ENCODE data around the gene GRM3.
"Not testable (repeated sequence)": the region's sequence is repeated elsewhere in the genome, so short reads cannot be mapped to it uniquely, and the experiment has no call there.

Gene GRM3

DNA sequence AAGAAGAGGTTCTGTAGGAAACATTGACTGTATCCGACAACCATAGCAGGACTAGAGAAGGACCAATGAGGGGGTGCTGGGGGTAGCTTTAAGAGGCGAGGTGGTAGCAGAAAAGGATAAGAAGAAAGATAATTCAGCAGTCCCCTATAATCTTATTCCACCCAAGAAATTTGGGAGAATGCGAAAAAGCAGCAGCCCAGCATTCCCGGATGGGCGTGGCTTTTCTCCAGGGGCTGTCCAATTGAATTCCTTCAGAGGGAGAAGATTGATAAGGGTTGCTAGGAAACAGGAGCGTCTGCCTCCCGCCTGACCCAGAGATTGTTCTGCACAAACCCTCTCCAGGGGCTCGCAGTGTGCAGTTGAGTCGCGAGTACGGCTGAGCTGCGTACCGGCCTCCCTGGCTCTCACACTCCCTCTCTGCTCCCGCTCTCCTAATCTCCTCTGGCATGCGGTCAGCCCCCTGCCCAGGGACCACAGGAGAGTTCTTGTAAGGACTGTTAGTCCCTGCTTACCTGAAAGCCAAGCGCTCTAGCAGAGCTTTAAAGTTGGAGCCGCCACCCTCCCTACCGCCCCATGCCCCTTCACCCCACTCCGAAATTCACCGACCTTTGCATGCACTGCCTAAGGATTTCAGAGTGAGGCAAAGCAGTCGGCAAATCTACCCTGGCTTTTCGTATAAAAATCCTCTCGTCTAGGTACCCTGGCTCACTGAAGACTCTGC is at the start of gene GRM3:
TSS of gene GRM3 (plus strand) at position 349 of the 721 bp plus-strand sequence. CDS start 121,237 bp downstream, outside the sequence.
- DNase-seq, result no peak

- DNase-seq, result no peak
Measured at GRCh38 chr7:86598311-86598710, 45.4 kb upstream of the GRM3 start.

- DNase-seq, result no peak
Measured at GRCh38 chr7:86598721-86599120, 45.0 kb upstream of the GRM3 start.

DNA sequence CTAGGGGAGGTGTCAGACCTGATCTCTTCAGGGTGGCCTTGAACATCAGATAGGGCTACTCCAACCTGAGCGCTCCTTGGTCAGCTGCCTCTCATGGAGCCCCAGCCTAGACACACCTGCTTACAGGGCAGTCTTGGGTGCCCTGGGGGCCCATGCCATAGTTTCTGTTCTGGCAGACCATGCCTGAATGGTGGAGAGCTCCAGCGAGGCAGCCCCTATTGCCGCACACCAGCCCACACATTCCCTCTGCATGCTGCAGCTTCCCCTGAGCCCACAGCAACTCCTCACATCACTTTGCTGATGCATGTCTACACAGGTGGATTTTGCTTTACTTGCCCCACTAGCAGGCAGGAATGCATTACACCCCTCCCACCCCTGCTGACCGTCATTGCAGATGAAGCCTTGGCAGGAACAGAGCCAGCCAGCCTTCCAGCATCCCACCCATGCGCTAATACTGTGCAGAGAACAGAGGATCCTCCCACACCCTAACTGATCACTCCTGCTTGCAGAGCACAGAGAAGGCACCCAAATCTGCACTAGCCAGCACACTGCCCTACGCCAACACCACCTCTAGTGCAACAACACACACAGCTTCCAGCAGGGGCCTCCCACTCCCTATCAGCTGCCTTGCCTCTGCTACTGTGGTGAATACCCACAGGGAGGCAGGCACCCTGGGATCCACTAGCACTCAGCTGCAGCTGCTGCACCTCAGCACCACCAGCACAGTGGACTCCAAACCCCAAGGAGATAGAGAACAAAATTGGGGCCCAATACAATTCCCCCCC is 43.0 kb upstream of the GRM3 start:
- no peak for DNase-seq

DNA sequence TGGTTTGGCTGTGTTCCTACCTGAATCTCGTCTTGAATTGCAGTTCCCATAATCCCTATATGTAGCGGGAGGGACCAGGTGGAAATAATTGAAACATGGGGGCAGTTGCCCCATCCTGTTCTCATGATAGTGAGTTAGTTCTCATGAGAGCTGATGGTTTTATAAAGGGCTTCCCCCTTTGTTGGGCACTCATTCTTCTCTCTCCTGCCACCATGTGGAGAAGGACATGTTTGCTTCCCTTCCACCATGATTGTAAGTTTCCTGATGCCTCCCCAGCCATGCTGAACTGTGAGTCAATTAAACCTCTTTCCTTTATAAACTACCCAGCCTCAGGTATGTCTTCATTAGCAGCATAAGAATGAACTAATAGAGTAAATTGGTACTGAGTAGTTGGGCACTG is 28.0 kb upstream of the GRM3 start:
- not testable (repeated sequence) for DNase-seq

GRCh38 chr7:86644282-86645224 is 844 bp downstream of the GRM3 start:
- DNase-seq, result no peak

DNA sequence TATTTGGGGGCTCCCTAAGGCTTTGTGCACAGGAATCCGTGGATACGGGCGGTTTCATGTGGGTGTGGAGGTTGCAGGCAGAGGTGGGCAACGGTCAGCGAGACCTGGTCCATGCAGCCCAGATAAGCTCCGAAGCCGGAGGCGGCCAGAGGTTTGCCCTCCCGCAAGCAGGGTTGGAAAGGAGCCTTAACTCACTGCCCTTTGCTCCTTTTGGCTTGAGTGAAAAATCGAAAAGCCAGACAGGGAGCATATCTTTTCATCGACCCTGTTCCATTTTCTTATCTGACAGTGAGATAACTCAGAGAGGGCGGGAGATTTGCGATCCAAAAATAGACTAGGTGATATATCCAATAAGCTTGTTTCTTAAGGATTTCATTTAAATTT is 1.5 kb downstream of the GRM3 start:
- no peak for DNase-seq

GRCh38 chr7:86645676-86646276 is 2.1 kb downstream of the GRM3 start:
- DNase-seq, result no peak

DNA sequence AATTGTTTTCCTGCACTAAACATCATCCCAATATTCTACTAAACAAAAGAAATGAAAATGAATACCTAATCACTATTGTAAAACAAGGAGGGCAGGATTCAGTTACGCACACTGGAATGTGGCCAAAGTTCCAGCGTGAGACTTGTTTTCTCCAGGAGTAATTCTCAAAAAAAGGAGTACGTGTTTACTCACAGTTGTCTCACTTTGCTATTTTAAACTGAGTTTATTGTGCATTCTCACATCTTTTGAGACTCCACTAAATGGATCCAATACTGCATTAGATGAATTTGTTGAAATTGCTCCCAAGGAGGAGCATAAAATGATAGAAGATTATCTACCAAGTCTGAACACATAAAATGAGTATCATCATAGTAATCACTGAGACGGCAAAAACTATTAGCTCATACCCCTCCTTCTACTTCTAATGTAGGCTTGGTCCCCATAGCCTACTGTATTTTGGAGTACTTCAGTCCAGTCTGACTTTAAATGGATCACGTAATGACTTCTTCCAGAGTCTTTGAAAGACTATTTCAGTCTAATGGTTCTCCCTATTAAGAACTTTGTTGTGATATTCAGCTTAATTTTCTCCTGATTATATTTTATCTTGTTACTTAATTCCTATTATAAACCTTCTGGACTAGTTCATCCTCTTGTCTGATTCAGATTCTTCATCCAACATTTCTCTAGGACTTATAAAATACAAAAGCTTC is 3.8 kb downstream of the GRM3 start:
- no peak for DNase-seq

GRCh38 chr7:86648169-86648568 is 4.5 kb downstream of the GRM3 start:
- no peak for DNase-seq

DNA sequence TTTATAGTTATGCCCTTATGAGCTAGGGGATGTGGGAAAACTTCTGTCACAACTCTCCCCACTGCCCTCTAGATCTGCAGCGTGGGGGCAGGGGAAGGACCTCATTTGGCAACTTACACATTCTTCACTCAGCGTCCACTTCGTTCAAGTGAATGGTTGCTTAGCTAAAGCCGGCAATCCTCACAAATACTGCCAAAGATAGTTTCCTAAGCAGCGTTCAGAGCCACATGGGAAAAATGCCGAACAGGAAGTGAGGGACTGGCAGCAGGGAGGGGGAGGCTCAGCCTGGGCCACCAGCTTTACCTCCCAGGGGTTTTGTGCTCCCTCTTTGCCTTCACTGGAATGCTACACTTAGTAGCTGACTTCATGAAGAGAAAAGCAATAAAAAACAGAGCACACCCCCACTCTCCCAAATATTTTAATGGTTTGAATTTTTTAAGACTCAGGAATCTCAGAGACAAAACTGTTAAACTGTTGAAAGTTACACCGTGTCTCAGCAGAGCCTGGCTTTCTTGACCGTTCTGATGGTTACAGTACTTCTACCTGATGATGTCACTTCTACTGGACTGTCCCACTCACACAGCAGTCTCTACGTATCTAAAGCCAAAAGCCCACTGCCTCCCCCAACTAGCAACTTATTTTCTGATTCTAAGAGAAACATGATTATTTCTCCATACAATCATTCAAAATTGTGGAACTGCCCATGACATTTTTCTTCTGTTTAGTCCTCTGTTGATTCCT is 10.4 kb downstream of the GRM3 start:
- DNase-seq, result no peak

DNA sequence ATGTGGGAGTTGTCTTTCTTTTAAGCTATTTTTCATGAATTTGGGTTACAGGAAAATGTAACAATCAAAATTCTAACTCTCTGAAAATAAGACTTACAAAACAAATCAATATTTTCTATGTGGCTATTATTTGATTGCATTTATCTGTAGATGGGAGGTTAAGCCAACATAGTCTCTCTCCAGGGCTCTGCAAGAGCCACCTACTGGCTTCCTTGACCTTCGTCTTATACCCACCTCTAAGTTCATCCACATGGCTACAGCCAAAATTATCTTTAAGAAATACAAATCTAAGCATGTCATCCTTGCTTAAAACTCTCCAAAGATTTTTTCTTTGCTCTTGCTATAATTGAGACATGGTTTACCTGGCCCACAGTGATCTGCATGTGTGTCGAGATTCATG is 14.2 kb downstream of the GRM3 start:
- no peak for DNase-seq

GRCh38 chr7:86660950-86661462 is 17.3 kb downstream of the GRM3 start:
- no peak for DNase-seq

GRCh38 chr7:86664486-86664885 is 20.8 kb downstream of the GRM3 start:
- DNase-seq, result no peak

GRCh38 chr7:86664991-86665390 is 21.3 kb downstream of the GRM3 start:
- DNase-seq, result no peak

GRCh38 chr7:86665669-86666068 is 22.0 kb downstream of the GRM3 start:
- DNase-seq, result no peak

DNA sequence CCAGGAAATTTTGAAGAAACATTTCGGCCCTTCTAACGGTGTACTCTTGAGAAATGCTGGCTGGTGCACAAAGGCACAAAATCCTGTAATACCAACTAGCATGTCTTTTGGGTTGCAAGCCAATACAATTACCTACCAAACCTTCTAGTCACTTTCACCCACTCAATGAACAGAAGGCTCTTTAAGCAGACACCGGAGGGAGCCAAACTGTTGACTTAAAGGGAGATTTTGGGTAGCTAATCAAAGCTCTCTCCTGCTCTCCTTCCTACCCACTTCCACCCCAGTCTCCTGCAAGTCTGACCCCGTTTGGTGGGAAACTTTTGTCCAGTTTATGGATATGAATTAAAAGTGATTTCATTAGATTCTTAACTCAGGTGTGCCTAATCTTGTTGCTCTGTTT is 24.0 kb downstream of the GRM3 start:
- no peak for DNase-seq

DNA sequence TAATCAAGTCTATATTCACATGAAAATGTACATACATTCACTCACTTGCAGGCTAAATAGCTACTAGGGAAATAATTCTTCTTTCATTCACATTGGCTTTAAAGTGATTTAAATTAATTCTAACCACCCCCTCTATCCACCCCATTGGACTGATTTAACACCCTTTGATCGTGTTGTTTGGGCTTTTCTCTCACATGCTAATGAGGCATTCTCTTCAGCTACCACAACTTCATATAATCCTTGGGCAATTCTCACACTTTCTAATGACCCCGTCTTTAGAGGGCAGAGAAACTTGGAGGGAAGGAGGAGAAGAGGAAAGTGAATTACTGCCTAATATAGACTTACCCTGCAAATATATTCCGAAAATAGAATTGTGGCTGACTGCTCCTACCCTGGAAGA is 24.6 kb downstream of the GRM3 start:
- no peak for DNase-seq

GRCh38 chr7:86687831-86688230 is 44.1 kb downstream of the GRM3 start:
- DNase-seq, result no peak

- DNase-seq, result no peak
Measured at GRCh38 chr7:86689363-86689762, 45.7 kb downstream of the GRM3 start.

DNA sequence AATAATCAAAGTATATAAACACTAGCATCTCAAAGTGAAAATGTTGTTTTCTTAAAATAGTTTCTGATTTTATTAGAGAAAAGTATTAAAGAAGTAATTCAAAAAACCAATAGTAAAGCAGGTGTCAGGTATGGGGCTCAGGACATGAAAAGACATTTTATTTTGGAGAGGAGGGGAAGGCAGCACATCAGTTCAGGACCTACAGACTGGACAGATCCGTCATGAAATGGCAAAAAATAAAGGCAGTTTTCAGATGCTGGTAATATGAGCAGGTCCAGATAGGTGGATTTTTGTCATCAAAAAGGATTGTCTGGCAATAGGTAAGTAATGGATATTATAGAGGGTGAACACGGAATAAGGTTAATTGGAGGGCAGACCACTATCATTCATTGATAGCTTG is 49.0 kb downstream of the GRM3 start:
- no peak for DNase-seq

Data from activated CD4-positive, alpha-beta T cell treated with anti-CD3 and anti-CD28 coated beads for 1 hour (primary cell).